Right atrium auricular region (tissue), 2 donors: Measurements from ENCODE around the gene TLE2. TPM values are rescaled to one million over a fixed set of nuclear protein-coding genes. Genes with fewer than 3 reads are reported as not detected.
A peak's percentile ranks its signal among the peaks of the same experiment; 100 is the strongest.

Experiments
- DNase-seq: peaks from one replicate; pipeline ENCODE4 v3.0.0-alpha.2; 2019; ENCODE audit warnings: low spot score
- H3K27ac ChIP-seq, 2 donors: fragments of 200-600 bp; sonication (generic); 1 replicate in 1 of 2; 2 replicates in 1 of 2; pipeline ENCODE4 v1.5.1; 2016 to 2019
- H3K27me3 ChIP-seq, 2 donors: fragments of 200-600 bp; sonication (generic); one replicate each; pipeline versions ENCODE4 v1.5.1 to v1.6.0; 2017 to 2019
- H3K36me3 ChIP-seq: fragments of 200-600 bp; sonication (generic); one replicate; pipeline ENCODE4 v1.5.1; 2016
- H3K4me1 ChIP-seq, 2 donors: fragments of 200-600 bp; sonication (generic); one replicate each; pipeline versions ENCODE4 v1.5.1 to v1.6.0; 2017 to 2019
- H3K4me3 ChIP-seq, 2 donors: fragments of 200-600 bp; sonication (generic); 1 replicate in 1 of 2; 2 replicates in 1 of 2; pipeline ENCODE4 v1.5.1; 2017 to 2019; ENCODE audit warnings: mild to moderate bottlenecking in 1 of 2, moderate library complexity in 1 of 2
- H3K9me3 ChIP-seq, 2 donors: fragments of 200-600 bp; sonication (generic); one replicate each; pipeline ENCODE4 v1.5.1; 2019
- CTCF ChIP-seq, 2 donors: fragments of 200-600 bp; sonication (generic); IDR thresholded peaks; one replicate each; pipeline ENCODE4 v1.5.1; 2019; ENCODE audit warnings: antibody characterized with exemption in 2 of 2
- total RNA-seq, 2 donors: library from RNA; depleted of rRNA; stranded (reverse); fragments of >200 nt; gene quantifications; one replicate each; pipeline ENCODE4 v1.1.0, GENCODE V29; 2016

Gene TLE2
- total RNA-seq, 2 donors from 2014 or later = 41.2 to 101 TPM

GRCh38 chr19:3042621-3043267 lies 13.7 kb upstream of the TLE2 start:
- Histone ChIP-seq H3K4me1 (peaks cover 0 to 21% of the 10 kb centered on the region in 2 donors), H3K4me3 (peak overlapping the region in 1 of 2 donors; percentile 26), H3K9me3 (no peaks in the 10 kb centered on the region), H3K27ac (peak overlapping the region; percentile 35 to 45), H3K36me3 (no peaks in the 10 kb centered on the region), H3K27me3 (no peaks in the 10 kb centered on the region)
- TF ChIP-seq CTCF (IDR thresholded peaks at IDR 0.05) = no peak
- DNase-seq = no peak

GRCh38 chr19:3041761-3042620 lies 12.9 kb upstream of the TLE2 start:
- Histone ChIP-seq H3K27ac (peak overlapping the region; percentile 35 to 45), H3K36me3 (no peaks in the 10 kb centered on the region), H3K9me3 (no peaks in the 10 kb centered on the region), H3K4me3 (peak overlapping the region; percentile 21 to 26), H3K27me3 (no peaks in the 10 kb centered on the region), H3K4me1 (peaks cover 0 to 14% of the 10 kb centered on the region in 2 donors)
- TF ChIP-seq CTCF (IDR thresholded peaks at IDR 0.05) = no peak
- DNase-seq = no peak

GRCh38 chr19:3041327-3041726 lies 12.2 kb upstream of the TLE2 start:
- H3K9me3 ChIP-seq = no peaks in the 10 kb centered on the region
- H3K27me3 ChIP-seq = no peaks in the 10 kb centered on the region
- peaks cover 0 to 20% of the 10 kb centered on the region in 2 donors for H3K4me1 ChIP-seq
- no peaks in the 10 kb centered on the region for H3K36me3 ChIP-seq
- DNase-seq = no peak
- TF ChIP-seq CTCF (IDR thresholded peaks at IDR 0.05) = no peak
- H3K27ac ChIP-seq = peak overlapping the region in 1 of 2 donors; percentile 43
- H3K4me3 ChIP-seq = no peak overlapping the region

GRCh38 chr19:3039641-3040077 lies 10.6 kb upstream of the TLE2 start:
- no peaks in the 10 kb centered on the region for H3K36me3 ChIP-seq
- peaks cover 0 to 28% of the 10 kb centered on the region in 2 donors for H3K4me1 ChIP-seq
- no peaks in the 10 kb centered on the region for H3K9me3 ChIP-seq
- no peak for DNase-seq
- no peak overlapping the region for H3K4me3 ChIP-seq
- no peak for TF ChIP-seq CTCF (IDR thresholded peaks at IDR 0.05)
- no peaks in the 10 kb centered on the region for H3K27me3 ChIP-seq
- H3K27ac ChIP-seq = peak overlapping the region; percentile 14 to 51

GRCh38 chr19:3039125-3039524 lies 10.0 kb upstream of the TLE2 start:
- H3K4me3 ChIP-seq = no peak overlapping the region
- no peak for TF ChIP-seq CTCF (IDR thresholded peaks at IDR 0.05)
- peaks cover 0 to 34% of the 10 kb centered on the region in 2 donors for H3K4me1 ChIP-seq
- H3K9me3 ChIP-seq = no peaks in the 10 kb centered on the region
- H3K27ac ChIP-seq = peak overlapping the region; percentile 14 to 51
- H3K27me3 ChIP-seq = no peaks in the 10 kb centered on the region
- no peaks in the 10 kb centered on the region for H3K36me3 ChIP-seq
- DNase-seq = no peak
